ENCODE data around the gene CRY2.

- TF ChIP-seq POLR2A (IDR thresholded peaks at IDR 0.05) (no peak), CTCF (IDR thresholded peaks at IDR 0.05) (no peak)
Observed at GRCh38 chr11:45871638-45872037, 24.4 kb downstream of the CRY2 start.
